IPS-18c (cell line): ENCODE measurements around the gene LEP.
"Not testable (repeated sequence)": the region's sequence is repeated elsewhere in the genome, so short reads cannot be mapped to it uniquely, and the experiment has no call there.

ENCODE experiments used
- H3K4me3 ChIP-seq: 2 replicates; pipeline ENCODE4 v1.7.0; 2013; ENCODE audit warnings: low read depth, mild to moderate bottlenecking, low read length, moderate library complexity; ENCODE audit not compliant: insufficient read depth
- H3K9me3 ChIP-seq: one replicate; pipeline ENCODE4 v1.6.1; 2013; ENCODE audit warnings: mild to moderate bottlenecking, low read length, moderate library complexity; ENCODE audit not compliant: control insufficient read depth, insufficient read depth

The LEP gene

GRCh38 chr7:128233471-128233870, 7.6 kb upstream of the LEP start:
- H3K4me3 ChIP-seq, result no peak overlapping the region
- peaks cover 2% of the 10 kb centered on the region for H3K9me3 ChIP-seq

DNA sequence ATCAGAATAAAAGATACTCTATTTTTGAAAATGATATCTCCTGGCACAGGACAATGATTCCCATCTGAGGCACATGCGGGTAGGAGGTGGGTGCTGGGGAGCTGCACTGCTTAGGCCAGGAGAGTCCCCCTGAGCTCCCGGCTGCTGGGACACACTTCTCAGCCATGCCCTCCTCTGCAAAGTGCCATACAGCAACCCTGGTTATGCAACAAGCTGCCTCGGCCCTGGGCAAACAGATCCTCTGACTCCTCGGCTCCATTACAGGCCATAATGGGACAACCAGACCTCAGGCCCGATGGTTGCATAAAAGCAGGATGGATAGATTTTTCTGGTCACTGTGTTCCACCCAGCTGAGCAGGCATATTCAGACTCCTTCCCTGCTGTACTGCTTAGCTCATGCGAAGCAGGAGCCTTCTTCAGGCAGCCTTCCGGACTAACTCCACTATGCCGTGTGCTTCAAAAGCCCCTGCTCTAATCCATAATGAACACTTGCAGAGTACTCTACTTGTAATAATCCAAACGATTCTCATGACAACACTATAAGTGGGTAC, 6.5 kb upstream of the LEP start:
- Histone ChIP-seq H3K4me3 (no peak overlapping the region), H3K9me3 (peaks cover 2% of the 10 kb centered on the region)

DNA sequence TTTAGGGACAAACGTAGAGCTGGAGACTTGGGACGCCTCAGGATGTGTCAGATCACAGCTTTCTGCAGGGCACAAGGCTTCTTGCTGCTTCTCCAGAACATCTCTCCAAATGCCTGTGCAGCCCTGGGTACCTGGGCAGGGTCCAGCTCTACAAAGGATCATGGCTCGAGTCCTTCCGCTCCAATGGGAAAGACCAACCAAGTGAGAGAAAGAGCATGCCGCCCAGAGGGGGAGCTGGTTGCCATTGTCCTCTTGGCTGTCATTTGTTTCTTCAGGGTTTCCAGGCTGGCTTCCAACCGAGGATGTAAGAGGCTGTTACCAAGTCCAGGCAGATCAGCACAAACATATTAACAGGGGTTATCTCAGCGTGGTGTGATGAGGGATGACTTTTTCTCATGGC, 5.6 kb upstream of the LEP start:
- Histone ChIP-seq H3K9me3 (peaks cover 2% of the 10 kb centered on the region), H3K4me3 (no peak overlapping the region)

DNA sequence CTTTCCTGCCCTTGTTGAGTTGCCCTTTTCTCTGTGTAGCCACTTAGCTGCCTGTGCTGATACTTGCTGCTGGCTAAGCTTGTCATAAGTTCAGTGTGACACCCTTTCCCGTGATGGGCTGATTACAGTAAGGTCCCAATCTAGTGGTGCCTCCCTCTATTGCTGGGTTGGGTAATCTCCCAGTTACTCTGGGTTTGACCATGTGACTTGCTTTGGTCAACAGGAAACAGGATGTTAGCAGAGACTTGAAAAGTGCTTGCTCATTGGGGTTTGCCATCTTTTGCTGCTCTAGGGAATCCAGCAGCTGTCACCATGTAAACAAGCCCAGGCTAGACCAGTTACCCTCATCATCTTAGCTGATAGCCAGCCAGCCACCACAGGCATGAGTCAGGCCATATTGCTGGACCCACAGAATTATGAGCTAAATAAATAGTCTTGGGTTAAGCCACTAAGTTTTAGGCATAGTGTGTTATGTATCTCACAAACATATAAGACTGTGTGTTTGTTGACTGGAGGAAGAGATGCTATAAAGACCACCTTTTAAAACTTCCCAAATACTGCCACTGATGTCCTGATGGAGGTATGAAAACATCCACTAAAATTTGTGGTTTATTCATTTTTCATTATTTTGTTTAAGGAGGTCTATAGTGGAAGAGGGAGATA, 4.0 kb upstream of the LEP start:
- H3K4me3 ChIP-seq, result no peak overlapping the region
- H3K9me3 ChIP-seq, result peaks cover 7% of the 10 kb centered on the region

DNA sequence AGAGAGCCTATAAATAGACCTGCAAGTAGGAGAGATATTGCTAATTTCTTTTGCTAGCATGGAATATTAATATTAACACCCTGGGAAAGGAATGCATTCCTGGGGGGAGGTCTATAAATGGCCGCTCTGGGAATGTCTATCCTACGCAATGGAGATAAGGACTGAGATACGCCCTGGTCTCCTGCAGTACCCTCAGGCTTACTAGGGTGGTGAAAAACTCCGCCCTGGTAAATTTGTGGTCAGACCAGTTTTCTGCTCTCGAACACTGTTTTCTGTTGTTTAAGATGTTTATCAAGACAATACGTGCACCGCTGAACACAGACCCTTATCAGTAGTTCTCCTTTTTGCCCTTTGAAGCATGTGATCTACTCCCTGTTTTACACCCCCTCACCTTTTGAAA, 1.9 kb upstream of the LEP start:
- not testable (repeated sequence) for H3K4me3 ChIP-seq, H3K9me3 ChIP-seq

DNA sequence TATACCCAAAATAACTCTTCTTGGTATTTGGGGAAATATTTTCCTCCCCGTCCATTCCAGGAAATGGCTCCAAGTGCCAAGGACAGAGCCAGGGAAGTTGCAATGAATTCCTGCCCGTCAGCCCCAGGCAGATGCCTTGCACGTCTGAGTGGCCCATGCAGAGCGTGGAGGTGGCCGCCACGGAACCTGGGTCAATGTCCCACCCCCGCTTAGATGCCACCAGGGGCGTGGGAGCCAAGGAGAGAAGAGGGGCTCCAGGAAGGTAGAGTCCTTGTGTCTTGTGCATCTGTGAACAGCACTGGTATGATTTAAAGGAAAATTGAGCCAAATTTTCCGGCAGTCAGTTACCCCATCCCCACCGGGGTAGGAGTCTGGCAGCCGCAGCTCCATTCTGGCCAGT, 1.6 kb downstream of the LEP start:
- Histone ChIP-seq H3K4me3 (no peak overlapping the region), H3K9me3 (peaks cover 7% of the 10 kb centered on the region)

GRCh38 chr7:128243273-128243672, 2.2 kb downstream of the LEP start:
- no peak overlapping the region for H3K4me3 ChIP-seq
- H3K9me3 ChIP-seq, result peaks cover 5% of the 10 kb centered on the region

DNA sequence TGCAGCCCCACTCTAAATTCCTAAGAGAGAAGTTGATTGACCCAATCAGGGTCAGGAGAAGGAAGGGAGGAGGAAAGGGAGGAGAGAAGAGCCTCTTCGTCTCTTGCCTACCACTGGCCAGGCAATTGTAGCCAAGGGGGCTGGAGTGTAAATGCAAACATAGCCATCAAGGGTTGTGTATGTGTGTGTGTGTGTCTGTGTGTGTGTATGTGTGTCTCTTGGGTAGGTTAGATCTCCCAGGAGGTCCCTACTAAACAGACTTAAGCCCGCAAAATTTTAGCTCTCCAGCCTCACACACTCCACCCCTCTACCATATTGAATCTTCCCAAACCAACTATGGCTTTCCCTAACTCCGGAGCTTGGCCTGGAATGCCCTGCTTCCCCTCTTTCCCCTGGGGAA, 3.8 kb downstream of the LEP start:
- Histone ChIP-seq H3K4me3 (no peak overlapping the region), H3K9me3 (peaks cover 5% of the 10 kb centered on the region)

- H3K4me3 ChIP-seq, result no peak overlapping the region
- no peaks in the 10 kb centered on the region for H3K9me3 ChIP-seq
Measured at GRCh38 chr7:128247108-128247507, 6.0 kb downstream of the LEP start.

DNA sequence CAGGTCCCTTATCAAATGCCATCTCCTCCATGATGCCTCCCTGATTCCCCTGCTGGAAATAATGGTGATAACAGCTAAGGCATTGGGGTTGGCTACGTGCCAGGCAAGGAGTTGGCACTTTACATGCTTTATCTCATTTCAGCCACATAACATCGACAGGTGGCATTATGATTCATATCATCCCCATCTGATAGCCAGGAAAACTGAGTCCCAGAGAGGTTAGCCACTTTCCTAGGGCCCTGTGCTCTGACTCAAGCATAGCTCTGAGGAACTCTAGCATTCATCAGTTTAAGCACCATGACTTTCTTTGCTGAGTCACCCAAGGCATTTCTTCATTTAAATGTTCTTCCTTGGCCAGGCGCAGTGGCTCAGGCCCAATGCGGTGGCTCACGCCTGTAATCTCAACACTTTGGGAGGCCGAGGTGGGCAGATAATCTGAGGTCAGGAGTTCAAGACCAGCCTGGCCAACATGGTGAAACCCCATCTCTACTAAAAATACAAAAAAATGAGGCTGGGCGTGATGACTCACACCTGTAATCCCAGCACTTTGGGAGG, 6.6 kb downstream of the LEP start:
- Histone ChIP-seq H3K9me3 (no peaks in the 10 kb centered on the region), H3K4me3 (no peak overlapping the region)

- peaks cover 2% of the 10 kb centered on the region for H3K9me3 ChIP-seq
- no peak overlapping the region for H3K4me3 ChIP-seq
Measured at GRCh38 chr7:128251337-128251736, 10.3 kb downstream of the LEP start.

DNA sequence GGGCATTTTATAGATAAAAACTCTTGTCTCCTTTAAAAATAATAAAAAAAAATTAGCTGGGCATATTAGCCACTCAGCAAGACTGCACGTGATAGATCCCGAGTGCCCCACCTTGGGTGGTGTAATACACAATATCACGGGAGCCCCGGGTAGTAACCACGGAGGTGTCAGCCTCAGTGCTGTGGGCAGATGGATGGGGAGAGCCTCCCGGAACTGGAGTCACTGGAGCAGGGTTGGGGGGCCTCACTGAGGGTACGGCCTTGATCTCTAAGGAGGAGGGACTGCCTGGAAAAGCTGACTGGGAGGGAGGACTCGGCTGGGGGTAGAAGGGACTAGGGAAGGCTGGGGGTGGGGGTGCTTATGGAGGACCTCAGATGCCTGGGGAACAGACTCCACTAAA, 12.6 kb downstream of the LEP start:
- Histone ChIP-seq H3K9me3 (peaks cover 2% of the 10 kb centered on the region), H3K4me3 (no peak overlapping the region)

GRCh38 chr7:128254470-128254869, 13.4 kb downstream of the LEP start:
- H3K9me3 ChIP-seq, result peaks cover 2% of the 10 kb centered on the region

DNA sequence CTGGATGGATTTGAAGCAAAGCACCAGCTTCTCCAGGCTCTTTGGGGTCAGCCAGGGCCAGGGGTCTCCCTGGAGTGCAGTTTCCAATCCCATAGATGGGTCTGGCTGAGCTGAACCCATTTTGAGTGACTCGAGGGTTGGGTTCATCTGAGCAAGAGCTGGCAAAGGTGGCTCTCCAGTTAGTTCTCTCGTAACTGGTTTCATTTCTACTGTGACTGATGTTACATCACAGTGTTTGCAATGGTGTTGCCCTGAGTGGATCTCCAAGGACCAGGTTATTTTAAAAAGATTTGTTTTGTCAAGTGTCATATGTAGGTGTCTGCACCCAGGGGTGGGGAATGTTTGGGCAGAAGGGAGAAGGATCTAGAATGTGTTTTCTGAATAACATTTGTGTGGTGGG, 14.2 kb downstream of the LEP start:
- H3K9me3 ChIP-seq, result peaks cover 2% of the 10 kb centered on the region

More at GRCh38 chr7:128254470-128254869, 13.4 kb downstream of the LEP start:
- no peak overlapping the region for H3K4me3 ChIP-seq

GRCh38 chr7:128257458-128257857, 16.4 kb downstream of the LEP start:
- peaks cover 2% of the 10 kb centered on the region for H3K9me3 ChIP-seq
- no peak overlapping the region for H3K4me3 ChIP-seq

More for the DNA sequence above, 14.2 kb downstream of the LEP start:
- no peak overlapping the region for H3K4me3 ChIP-seq

DNA sequence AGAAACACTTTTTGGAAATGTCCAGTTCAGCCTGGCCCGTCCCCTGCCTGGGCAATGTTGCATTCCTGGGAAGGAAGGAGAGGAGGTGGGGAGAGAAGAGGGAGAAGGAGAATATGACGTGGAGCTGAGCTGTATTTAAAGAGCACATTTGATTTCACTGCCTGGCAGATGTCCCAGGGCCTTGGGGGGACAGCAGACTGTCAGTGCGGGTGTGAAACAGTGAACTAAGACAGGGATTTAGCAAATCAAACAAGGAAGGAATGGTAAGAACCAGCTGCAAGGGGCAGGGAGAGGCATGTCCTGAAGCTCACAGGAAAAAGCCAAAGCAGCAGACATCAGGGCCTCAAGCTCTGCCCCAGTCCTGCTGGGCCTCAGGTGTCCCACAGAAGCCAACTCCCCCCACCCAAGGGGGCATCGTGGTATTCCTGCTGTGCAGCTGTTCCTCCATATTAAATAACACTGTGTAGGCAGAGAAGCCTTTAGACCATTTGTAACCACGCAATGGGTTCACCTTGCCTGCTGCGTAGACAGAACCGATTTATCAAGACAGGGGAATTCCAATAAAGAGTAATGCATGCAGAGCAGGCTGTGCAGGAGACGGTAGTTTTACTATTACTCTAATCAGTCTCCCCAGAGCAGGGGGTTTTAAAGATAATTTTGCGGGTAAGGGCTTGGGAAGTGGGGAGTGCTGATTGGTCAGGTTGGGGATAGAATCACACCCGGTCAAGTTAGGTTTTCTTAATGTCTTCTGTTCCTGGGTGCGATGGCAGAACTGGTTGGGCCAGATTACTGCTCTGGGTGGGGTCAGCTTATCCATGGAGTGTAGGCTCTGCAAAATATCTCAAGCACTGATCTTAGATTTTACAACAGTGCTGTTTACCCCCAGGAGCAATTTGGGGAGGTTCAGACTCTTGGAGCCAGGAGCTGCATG, 18.3 kb downstream of the LEP start:
- Histone ChIP-seq H3K4me3 (no peak overlapping the region), H3K9me3 (peaks cover 2% of the 10 kb centered on the region)

DNA sequence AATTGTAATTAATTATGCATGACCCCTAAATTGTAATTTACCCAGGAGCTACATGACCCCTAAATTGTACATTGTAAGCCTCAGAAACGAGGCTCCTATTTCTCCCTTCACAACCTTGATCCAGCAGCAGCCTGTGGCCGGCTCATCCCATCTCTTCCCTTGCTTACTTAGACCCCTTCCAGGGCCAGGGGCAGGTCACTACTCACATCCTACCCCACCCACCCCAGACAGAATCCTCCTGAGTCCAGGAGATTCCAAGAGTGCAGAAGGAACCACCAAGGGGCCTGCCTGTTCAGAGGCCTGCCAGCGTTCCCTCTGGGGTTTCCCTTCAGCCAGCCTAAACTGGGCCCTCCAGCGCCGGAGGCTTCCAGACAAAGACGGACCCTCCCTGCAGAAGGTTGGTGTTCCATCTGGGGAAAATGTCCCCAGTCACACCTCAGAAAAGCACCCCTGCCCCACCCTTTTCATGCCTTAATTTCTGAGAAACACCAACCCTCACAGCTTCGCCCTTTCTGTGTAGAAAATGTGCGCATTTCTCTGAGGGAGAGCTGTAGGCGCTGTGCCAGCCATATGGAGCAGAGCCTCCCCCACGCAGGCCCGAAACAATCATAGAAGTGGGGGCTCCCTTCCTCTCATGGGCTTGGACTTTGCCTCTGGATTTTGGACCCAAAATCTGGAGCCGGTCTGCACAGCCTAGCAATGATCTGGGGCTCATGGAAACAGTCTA, 19.2 kb downstream of the LEP start:
- Histone ChIP-seq H3K4me3 (no peak overlapping the region; the same call in 1 of the 2 replicates), H3K9me3 (peaks cover 2% of the 10 kb centered on the region)
